GM12878 (cell line): ENCODE measurements around the gene PIAS1. TPM values are rescaled to one million over a fixed set of nuclear protein-coding genes. Genes with fewer than 3 reads are reported as not detected.

ENCODE experiments used
- ATAC-seq: fragments of 200-7000 bp; cut with Tn5 transposase; 3 replicates; pipeline ENCODE4 v1.9.1; 2020; ENCODE audit warnings: mild to moderate bottlenecking, moderate library complexity
- BruUV-seq: library from RNA; stranded (reverse); fragments of 400-500 nt; replicated peaks from 2 replicates; lab custom pipeline; 2021; lab: Mats Ljungman, UMichigan
- CTCF ChIA-PET: fragments of 300-600 bp; sonication (Branson Sonifier 250); formaldehyde crosslinking; extraction: SDS; loops from one replicate; lab custom pipeline; 2021; ENCODE audit warnings: inconsistent platforms; lab: Yijun Ruan, JAX
- POLR2A ChIA-PET: fragments of 350-600 bp; formaldehyde crosslinking; extraction: SDS; loops from one replicate; lab custom pipeline; 2021; ENCODE audit warnings: inconsistent platforms; lab: Charles Lee
- RAD21 ChIA-PET: fragments of 300-600 bp; sonication (Branson Sonifier 250); formaldehyde crosslinking; loops from one replicate; lab custom pipeline; 2023; ENCODE audit warnings: antibody characterized with exemption; ENCODE audit not compliant: unreplicated experiment; lab: Charles Lee
- SMC1A ChIA-PET: fragments of 300-600 bp; sonication (Branson Sonifier 250); formaldehyde crosslinking; loops from one replicate; lab custom pipeline; 2023; ENCODE audit not compliant: unreplicated experiment, uncharacterized antibody; lab: Charles Lee
- DNase-seq: peaks from one replicate; pipeline ENCODE4 v3.0.0-alpha.2; 2011; ENCODE audit warnings: low read depth, low spot score
- FAIRE-seq: peaks from 3 replicates; lab custom pipeline; 2011; peaks lifted over from hg19 to GRCh38; lab: Jason Lieb, UNC
- H2AFZ ChIP-seq: 2 replicates; pipeline ENCODE4 v1.6.0; 2011; ENCODE audit warnings: low read depth, low read length, control low read depth; ENCODE audit not compliant: control insufficient read depth
- H3K27ac ChIP-seq: 2 replicates; pipeline ENCODE4 v1.5.1; 2011; ENCODE audit warnings: control low read depth; ENCODE audit not compliant: control insufficient read depth, insufficient read depth
- H3K27me3 ChIP-seq, 2 experiments: replicated peaks in 1 of 2; 2 replicates each; pipeline versions ENCODE4 v1.6.0 to v1.6.1; 2011; ENCODE audit warnings: low read length in 1 of 2; ENCODE audit not compliant: control insufficient read depth in 2 of 2, insufficient read depth in 2 of 2
- H3K36me3 ChIP-seq, 2 experiments: 2 replicates each; pipeline ENCODE4 v1.5.1; 2011; ENCODE audit warnings: low read length in 1 of 2; ENCODE audit not compliant: control insufficient read depth in 2 of 2, insufficient read depth in 2 of 2
- H3K4me1 ChIP-seq: 2 replicates; pipeline ENCODE4 v1.6.1; 2011; ENCODE audit warnings: mild to moderate bottlenecking, low read length, moderate library complexity, mixed read lengths; ENCODE audit not compliant: control insufficient read depth, insufficient read depth
- H3K4me2 ChIP-seq: 2 replicates; pipeline ENCODE4 v1.6.0; 2011; ENCODE audit warnings: control low read depth; ENCODE audit not compliant: control insufficient read depth, insufficient read depth
- H3K4me3 ChIP-seq: fragments of 200-600 bp; sonication (generic); 2 replicates; pipeline ENCODE4 v1.5.1; 2016
- H3K79me2 ChIP-seq: 2 replicates; pipeline ENCODE4 v1.6.0; 2011; ENCODE audit warnings: low read length; ENCODE audit not compliant: control insufficient read depth, insufficient read depth
- H3K9ac ChIP-seq: 2 replicates; pipeline ENCODE4 v1.8.0; 2011; ENCODE audit warnings: low read length, control low read depth, mixed read lengths; ENCODE audit not compliant: control insufficient read depth, insufficient read depth
- H3K9me3 ChIP-seq: replicated peaks from 3 replicates; pipeline ENCODE4 v1.5.1; 2011; ENCODE audit warnings: mild to moderate bottlenecking, low read length; ENCODE audit not compliant: control insufficient read depth, insufficient read depth
- H4K20me1 ChIP-seq: 2 replicates; pipeline ENCODE4 v1.6.0; 2011; ENCODE audit not compliant: control insufficient read depth, insufficient read depth
- DPF2 ChIP-seq: fragments of 450-650 bp; IDR thresholded peaks from 2 replicates; pipeline ENCODE4 v1.6.1; 2017; ENCODE audit warnings: mild to moderate bottlenecking
- EED ChIP-seq: sonication (generic); IDR thresholded peaks from 2 replicates; pipeline ENCODE4 v1.6.1; 2016; ENCODE audit warnings: antibody characterized with exemption, low read depth
- IKZF2 ChIP-seq, 2 experiments: fragments of 450-650 bp; IDR thresholded peaks; 2 replicates each; pipeline ENCODE4 v1.6.1; 2017; ENCODE audit warnings: mild to moderate bottlenecking in 2 of 2, moderate library complexity in 2 of 2
- MAX ChIP-seq: IDR thresholded peaks from 2 replicates; pipeline ENCODE4 v1.6.1; 2012; ENCODE audit warnings: low read depth, low read length, improper control_type of control experiment
- MYB ChIP-seq: fragments of 150-350 bp; IDR thresholded peaks from 2 replicates; pipeline ENCODE4 v1.6.1; 2014; ENCODE audit warnings: mild to moderate bottlenecking, low read depth, low read length, borderline replicate concordance
- MYC ChIP-seq: IDR thresholded peaks from 2 replicates; pipeline ENCODE4 v1.6.1; 2011; ENCODE audit warnings: mild to moderate bottlenecking, low read length, moderate library complexity, inconsistent platforms; ENCODE audit not compliant: insufficient read depth, insufficient replicate concordance, insufficient read length, severe bottlenecking
- NKRF ChIP-seq: fragments of 450-650 bp; conservative IDR thresholded peaks from 2 replicates; pipeline ENCODE4 v1.6.1; 2017; ENCODE audit warnings: mild to moderate bottlenecking, moderate library complexity
- NR2C1 ChIP-seq: fragments of 450-650 bp; IDR thresholded peaks from 2 replicates; pipeline ENCODE4 v1.6.1; 2017; ENCODE audit warnings: antibody characterized with exemption, mild to moderate bottlenecking, moderate library complexity
- POLR2A ChIP-seq: IDR thresholded peaks from 2 replicates; pipeline ENCODE4 v1.6.1; 2011; ENCODE audit warnings: low read depth, mild to moderate bottlenecking, low read length
- PRDM15 ChIP-seq: fragments of 450-650 bp; formaldehyde crosslinking; IDR thresholded peaks from 2 replicates; pipeline ENCODE4 v1.4.0; 2020; ENCODE audit warnings: mild to moderate bottlenecking, moderate library complexity
- ZNF592 ChIP-seq: fragments of 450-650 bp; IDR thresholded peaks from 2 replicates; pipeline ENCODE4 v1.6.1; 2017; ENCODE audit warnings: mild to moderate bottlenecking, moderate library complexity
- WGBS: methylation state at CpG from one replicate; pipeline ENCODE4 v1.1.6; 2016; ENCODE audit warnings: low lambda C conversion rate; ENCODE audit not compliant: insufficient replicate concordance, insufficient coverage; ENCODE audit errors: missing lambda C conversion rate; 5-methylcytosine and 5-hydroxymethylcytosine counted together
- in situ Hi-C: fragments of 300-500 bp; cut with MboI; formaldehyde crosslinking; loops from 9 replicates; pipeline ENCODE4 v1.14.3; 2018; ENCODE audit warnings: mixed read lengths
- intact Hi-C: fragments of 100-400 bp; cut with micrococcal nuclease; formaldehyde crosslinking; loops from one replicate; pipeline ENCODE4 v1.14.2; 2022; ENCODE audit not compliant: unreplicated experiment
- polyA plus RNA-seq, 11 experiments: library from polyadenylated mRNA; depleted of rRNA in 4 of 11; unstranded in 6 of 11; stranded (reverse) in 5 of 11; fragments of >200 nt; fragmentation: Nextera tagmentation in 4 of 11; fragmentation: Illumina TruSeq in 1 of 11; extraction: Ambion mirVana in 4 of 11; extraction: Trizol in 1 of 11; gene quantifications; 1 replicate in 1 of 11; 2 replicates in 10 of 11; pipeline versions ENCODE4 v1.2.1 to v1.2.3, GENCODE V29; 2011 to 2016; ENCODE audit warnings: inconsistent platforms in 2 of 11, missing spikeins in 2 of 11, low read depth in 1 of 11
- total RNA-seq, 4 experiments: library from RNA; depleted of rRNA in 3 of 4; stranded (reverse); fragments of >200 nt in 3 of 4; fragmentation: Illumina TruSeq in 1 of 4; extraction: Trizol in 1 of 4; gene quantifications; 2 replicates each; pipeline versions ENCODE4 v1.2.1 to v1.2.3, GENCODE V29; 2013 to 2021

The PIAS1 gene
- total and polyA plus RNA-seq, 10 of the 15 experiments (the other 5 are each of a cell fraction or from before 2014, with no cell fraction given) = 20.2 to 96.3 (median 37.0) TPM

- TF ChIP-seq ZNF592 = no peak
- TF ChIP-seq DPF2 = no peak
- TF ChIP-seq MAX = no peak
- no peak for TF ChIP-seq NR2C1
- TF ChIP-seq EED = no peak
- TF ChIP-seq MYC = no peak
- TF ChIP-seq IKZF2 (IDR thresholded peaks at IDR 0.05) = no peak
- no peak for TF ChIP-seq POLR2A
Measured at GRCh38 chr15:68204776-68205557, 150.9 kb downstream of the PIAS1 start, which contains the start of gene CALML4 (continued).

GRCh38 chr15:68205558-68205944 lies 151.4 kb downstream of the PIAS1 start:
- peaks cover 18% of the 10 kb centered on the region for H3K4me1 ChIP-seq
- peaks cover 10 to 14% of the 10 kb centered on the region in 2 experiments; a peak in 3 of 4 replicates for H3K36me3 ChIP-seq
- RAD21 ChIA-PET = interaction anchor here (0.6 kb wide), 1 partner anchor 9 kb away, joined by 3 read pairs; no protein-coding TSS in a partner anchor
- ATAC-seq = no peak
- no peak overlapping the region for H3K4me3 ChIP-seq
- SMC1A ChIA-PET = no interaction called here
- H3K9ac ChIP-seq = no peak overlapping the region
- in situ Hi-C loops (no loop called here), intact Hi-C loops (no loop called here)
- no peak overlapping the region for H3K27ac ChIP-seq
- no peaks in the 10 kb centered on the region for H3K27me3 ChIP-seq
- peaks cover 2% of the 10 kb centered on the region for H3K79me2 ChIP-seq
- DNase-seq = no peak
- no TSS peak for BruUV-seq
- 90% methylated on average over 13 of the region's 13 CpGs for WGBS
- no peak overlapping the region for H2AFZ ChIP-seq
- no peak overlapping the region for H3K4me2 ChIP-seq
- FAIRE-seq = no peak
- POLR2A ChIA-PET = no interaction called here
- no peaks in the 10 kb centered on the region for H4K20me1 ChIP-seq
- CTCF ChIA-PET = no interaction called here
- no peaks in the 10 kb centered on the region for H3K9me3 ChIP-seq
- TF ChIP-seq PRDM15 (CRISPR knock-in tag) (no peak), MYB (no peak), NKRF (no peak)
